ENCODE measurements around the gene OOSP3.
"Not testable (repeated sequence)": the region's sequence is repeated elsewhere in the genome, so short reads cannot be mapped to it uniquely, and the experiment has no call there.

OOSP3 gene

DNA sequence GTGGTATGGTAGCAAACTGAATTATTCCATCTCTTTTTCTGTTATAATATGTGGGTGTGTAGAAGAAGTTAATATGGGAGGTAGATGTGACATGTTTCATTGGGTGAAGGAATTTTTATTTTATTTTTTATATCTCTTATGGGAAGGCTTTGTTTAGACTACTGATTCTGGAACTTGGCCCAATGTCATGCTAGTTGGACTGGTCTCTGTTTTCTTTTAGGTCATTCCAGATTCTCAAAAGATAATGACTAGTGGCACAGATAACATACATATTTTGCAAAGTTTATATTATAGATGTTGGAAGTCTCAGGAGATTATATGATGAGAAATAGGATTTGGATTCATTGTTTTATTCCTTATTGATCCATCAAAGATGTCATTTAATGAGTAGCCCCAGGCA, 1.3 kb upstream of the OOSP3 start:
- Histone ChIP-seq H4K20me1 (ENCODE audit: insufficient read depth, low read length) (no peaks in the 10 kb centered on the region), H3K4me3 (ENCODE audit: low read depth in 1 of 2, low read length in 2 of 2) (no peak overlapping the region), H2AFZ (ENCODE audit: low read depth, low read length) (no peak overlapping the region), H3K27ac (ENCODE audit: low read length) (no peak overlapping the region), H3K9ac (ENCODE audit: low read depth, low read length) (no peak overlapping the region), H3K4me2 (ENCODE audit: insufficient read depth, low read length) (no peak overlapping the region), H3K4me1 (ENCODE audit: insufficient read depth, low read length) (no peaks in the 10 kb centered on the region), H3K9me3 (ENCODE audit: insufficient read depth, low read length, severe bottlenecking) (no peaks in the 10 kb centered on the region), H3K36me3 (ENCODE audit: insufficient read depth, low read length) (no peaks in the 10 kb centered on the region), H3K79me2 (ENCODE audit: insufficient read depth, low read length) (no peaks in the 10 kb centered on the region), H3K27me3 (ENCODE audit: insufficient read depth, low read length, poor library complexity) (no peaks in the 10 kb centered on the region)
- DNase-seq (no peak), ATAC-seq (ENCODE audit: insufficient read depth, low read depth) (no peak)
- no peak for TF ChIP-seq EZH2 (IDR thresholded peaks at IDR 0.05; ENCODE audit: borderline replicate concordance, low read depth, low read length, severe bottlenecking)
- TF ChIP-seq, protein P1, sequence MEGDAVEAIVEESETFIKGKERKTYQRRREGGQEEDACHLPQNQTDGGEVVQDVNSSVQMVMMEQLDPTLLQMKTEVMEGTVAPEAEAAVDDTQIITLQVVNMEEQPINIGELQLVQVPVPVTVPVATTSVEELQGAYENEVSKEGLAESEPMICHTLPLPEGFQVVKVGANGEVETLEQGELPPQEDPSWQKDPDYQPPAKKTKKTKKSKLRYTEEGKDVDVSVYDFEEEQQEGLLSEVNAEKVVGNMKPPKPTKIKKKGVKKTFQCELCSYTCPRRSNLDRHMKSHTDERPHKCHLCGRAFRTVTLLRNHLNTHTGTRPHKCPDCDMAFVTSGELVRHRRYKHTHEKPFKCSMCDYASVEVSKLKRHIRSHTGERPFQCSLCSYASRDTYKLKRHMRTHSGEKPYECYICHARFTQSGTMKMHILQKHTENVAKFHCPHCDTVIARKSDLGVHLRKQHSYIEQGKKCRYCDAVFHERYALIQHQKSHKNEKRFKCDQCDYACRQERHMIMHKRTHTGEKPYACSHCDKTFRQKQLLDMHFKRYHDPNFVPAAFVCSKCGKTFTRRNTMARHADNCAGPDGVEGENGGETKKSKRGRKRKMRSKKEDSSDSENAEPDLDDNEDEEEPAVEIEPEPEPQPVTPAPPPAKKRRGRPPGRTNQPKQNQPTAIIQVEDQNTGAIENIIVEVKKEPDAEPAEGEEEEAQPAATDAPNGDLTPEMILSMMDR (IDR thresholded peaks at IDR 0.05; ENCODE audit: borderline replicate concordance, extremely low read depth, low read length, poor library complexity, severe bottlenecking): no peak

DNA sequence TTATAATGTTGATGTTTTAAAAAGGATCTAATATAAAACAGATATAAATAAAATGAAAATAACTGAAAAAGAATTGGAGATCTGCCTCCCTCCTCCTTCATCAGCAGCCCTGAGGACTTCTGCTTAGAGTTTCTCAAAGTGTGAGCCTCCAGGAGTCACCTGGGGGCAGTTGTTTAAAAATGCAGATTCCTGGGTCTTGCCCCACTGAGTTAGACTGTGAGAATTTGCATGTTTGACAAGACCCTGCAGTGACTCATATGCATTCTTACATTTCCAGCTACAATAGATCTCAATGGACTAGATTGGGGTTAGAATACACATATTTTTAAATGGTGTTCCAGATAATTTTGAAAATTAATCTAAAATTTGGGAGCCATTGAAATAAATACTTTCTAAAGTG, 798 bp upstream of the OOSP3 start:
- no peak overlapping the region for H3K4me3 ChIP-seq (ENCODE audit: low read depth in 1 of 2, low read length in 2 of 2)
- no peak overlapping the region for H3K4me2 ChIP-seq (ENCODE audit: insufficient read depth, low read length)
- no peaks in the 10 kb centered on the region for H3K9me3 ChIP-seq (ENCODE audit: insufficient read depth, low read length, severe bottlenecking)
- ATAC-seq (ENCODE audit: insufficient read depth, low read depth) (no peak), DNase-seq (no peak)
- no peaks in the 10 kb centered on the region for H3K36me3 ChIP-seq (ENCODE audit: insufficient read depth, low read length)
- H4K20me1 ChIP-seq (ENCODE audit: insufficient read depth, low read length): no peaks in the 10 kb centered on the region
- H3K9ac ChIP-seq (ENCODE audit: low read depth, low read length): no peak overlapping the region
- TF ChIP-seq, protein P1 (IDR thresholded peaks at IDR 0.05; ENCODE audit: borderline replicate concordance, extremely low read depth, low read length, poor library complexity, severe bottlenecking): no peak
- no peak for TF ChIP-seq EZH2 (IDR thresholded peaks at IDR 0.05; ENCODE audit: borderline replicate concordance, low read depth, low read length, severe bottlenecking)
- no peaks in the 10 kb centered on the region for H3K4me1 ChIP-seq (ENCODE audit: insufficient read depth, low read length)
- H3K79me2 ChIP-seq (ENCODE audit: insufficient read depth, low read length): no peaks in the 10 kb centered on the region
- H3K27ac ChIP-seq (ENCODE audit: low read length): no peak overlapping the region
- no peak overlapping the region for H2AFZ ChIP-seq (ENCODE audit: low read depth, low read length)
- H3K27me3 ChIP-seq (ENCODE audit: insufficient read depth, low read length, poor library complexity): no peaks in the 10 kb centered on the region

DNA sequence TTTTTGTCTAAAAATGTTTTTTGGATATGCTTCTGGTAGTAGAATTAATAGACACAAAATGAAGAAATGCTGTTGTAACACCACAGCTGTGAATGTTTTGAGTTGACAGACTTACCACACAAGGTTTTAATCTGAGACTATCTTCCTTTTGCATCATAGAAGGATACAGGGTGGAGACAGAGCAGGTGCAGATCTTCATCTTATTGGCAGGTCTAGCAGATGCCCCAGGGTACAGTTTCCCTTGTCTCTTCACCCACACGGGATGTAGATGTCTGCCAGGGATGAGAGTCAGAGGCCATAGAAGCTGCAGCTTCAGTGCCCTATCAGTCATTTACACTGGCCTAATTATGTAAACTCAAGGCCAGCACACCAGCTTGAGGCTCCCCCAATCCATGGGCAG, 985 bp downstream of the OOSP3 start:
- no peaks in the 10 kb centered on the region for H4K20me1 ChIP-seq (ENCODE audit: insufficient read depth, low read length)
- H3K36me3 ChIP-seq (ENCODE audit: insufficient read depth, low read length): no peaks in the 10 kb centered on the region
- H3K9ac ChIP-seq (ENCODE audit: low read depth, low read length): no peak overlapping the region
- H3K27me3 ChIP-seq (ENCODE audit: insufficient read depth, low read length, poor library complexity): no peaks in the 10 kb centered on the region
- no peaks in the 10 kb centered on the region for H3K4me1 ChIP-seq (ENCODE audit: insufficient read depth, low read length)
- no peak for ATAC-seq (ENCODE audit: insufficient read depth, low read depth)
- no peak overlapping the region for H2AFZ ChIP-seq (ENCODE audit: low read depth, low read length)
- no peak for DNase-seq
- H3K27ac ChIP-seq (ENCODE audit: low read length): no peak overlapping the region
- H3K4me3 ChIP-seq (ENCODE audit: low read depth in 1 of 2, low read length in 2 of 2): no peak overlapping the region
- no peaks in the 10 kb centered on the region for H3K79me2 ChIP-seq (ENCODE audit: insufficient read depth, low read length)
- H3K9me3 ChIP-seq (ENCODE audit: insufficient read depth, low read length, severe bottlenecking): no peaks in the 10 kb centered on the region
- TF ChIP-seq, protein P1 (IDR thresholded peaks at IDR 0.05; ENCODE audit: borderline replicate concordance, extremely low read depth, low read length, poor library complexity, severe bottlenecking): no peak
- TF ChIP-seq EZH2 (IDR thresholded peaks at IDR 0.05; ENCODE audit: borderline replicate concordance, low read depth, low read length, severe bottlenecking): no peak
- no peak overlapping the region for H3K4me2 ChIP-seq (ENCODE audit: insufficient read depth, low read length)

DNA sequence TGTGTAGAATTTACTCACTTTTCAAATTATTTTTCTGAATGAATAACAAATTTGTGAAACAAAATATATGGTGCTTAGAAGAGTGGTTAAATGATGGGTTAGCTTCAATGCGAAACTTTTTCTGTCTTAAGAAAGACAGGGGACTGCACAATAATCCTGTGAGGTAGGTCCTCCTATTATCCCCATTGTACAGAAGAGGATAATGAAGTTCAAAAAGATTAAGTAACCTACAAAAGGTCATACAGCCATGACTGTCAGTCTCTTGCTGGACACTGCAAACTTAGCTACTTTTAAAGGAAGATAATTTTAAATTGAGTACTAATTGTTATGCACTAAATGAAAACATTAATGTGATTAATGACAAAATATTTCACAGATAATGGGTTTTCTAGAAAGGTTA, 5.0 kb downstream of the OOSP3 start:
- Histone ChIP-seq H3K27ac (ENCODE audit: low read length) (no peak overlapping the region), H3K9me3 (ENCODE audit: insufficient read depth, low read length, severe bottlenecking) (no peaks in the 10 kb centered on the region), H2AFZ (ENCODE audit: low read depth, low read length) (no peak overlapping the region), H3K27me3 (ENCODE audit: insufficient read depth, low read length, poor library complexity) (no peaks in the 10 kb centered on the region), H3K36me3 (ENCODE audit: insufficient read depth, low read length) (no peaks in the 10 kb centered on the region), H3K79me2 (ENCODE audit: insufficient read depth, low read length) (no peaks in the 10 kb centered on the region), H4K20me1 (ENCODE audit: insufficient read depth, low read length) (no peaks in the 10 kb centered on the region), H3K4me1 (ENCODE audit: insufficient read depth, low read length) (no peaks in the 10 kb centered on the region), H3K9ac (ENCODE audit: low read depth, low read length) (no peak overlapping the region), H3K4me3 (ENCODE audit: low read depth in 1 of 2, low read length in 2 of 2) (no peak overlapping the region), H3K4me2 (ENCODE audit: insufficient read depth, low read length) (no peak overlapping the region)
- DNase-seq: no peak
- no peak for ATAC-seq (ENCODE audit: insufficient read depth, low read depth)
- no peak for TF ChIP-seq EZH2 (IDR thresholded peaks at IDR 0.05; ENCODE audit: borderline replicate concordance, low read depth, low read length, severe bottlenecking)
- TF ChIP-seq, protein P1 (IDR thresholded peaks at IDR 0.05; ENCODE audit: borderline replicate concordance, extremely low read depth, low read length, poor library complexity, severe bottlenecking): no peak

DNA sequence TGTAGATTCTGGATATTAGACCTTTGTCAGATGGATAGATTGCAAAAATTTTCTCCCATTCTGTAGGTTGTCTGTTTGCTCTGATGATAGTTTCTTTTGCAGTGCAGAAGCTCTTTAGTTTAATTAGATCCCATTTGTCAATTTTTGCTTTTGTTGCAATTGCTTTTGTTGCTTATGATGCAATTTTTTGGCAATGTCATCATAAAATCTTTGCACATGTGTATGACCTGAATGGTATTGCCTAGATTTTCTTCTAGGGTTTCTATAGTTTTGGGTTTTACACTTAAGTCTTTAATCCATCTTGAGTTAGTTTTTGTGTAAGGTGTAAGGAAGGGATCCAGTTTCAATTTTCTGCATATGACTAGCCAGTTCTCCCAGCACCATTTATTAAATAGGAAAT, 8.6 kb downstream of the OOSP3 start:
- not testable (repeated sequence) for H3K27me3 ChIP-seq (ENCODE audit: insufficient read depth, low read length, poor library complexity); H4K20me1 ChIP-seq (ENCODE audit: insufficient read depth, low read length); H3K9ac ChIP-seq (ENCODE audit: low read depth, low read length); ATAC-seq (ENCODE audit: insufficient read depth, low read depth); H3K27ac ChIP-seq (ENCODE audit: low read length); H3K4me3 ChIP-seq (ENCODE audit: low read depth in 1 of 2, low read length in 2 of 2); H3K4me1 ChIP-seq (ENCODE audit: insufficient read depth, low read length); H3K4me2 ChIP-seq (ENCODE audit: insufficient read depth, low read length); H3K79me2 ChIP-seq (ENCODE audit: insufficient read depth, low read length); H2AFZ ChIP-seq (ENCODE audit: low read depth, low read length); H3K9me3 ChIP-seq (ENCODE audit: insufficient read depth, low read length, severe bottlenecking); DNase-seq; H3K36me3 ChIP-seq (ENCODE audit: insufficient read depth, low read length)

Data from DND-41 (cell line).